Transverse colon (tissue), 4 donors: ENCODE data around the gene DTX3. TPM values are rescaled to one million over a fixed set of nuclear protein-coding genes. Genes with fewer than 3 reads are reported as not detected.
"Not testable (repeated sequence)": the region's sequence is repeated elsewhere in the genome, so short reads cannot be mapped to it uniquely, and the experiment has no call there.

ENCODE experiments used
- DNase-seq: peaks from one replicate; pipeline ENCODE4 v3.0.0-alpha.2; 2019
- H3K27ac ChIP-seq, 4 donors: fragments of 200-600 bp; sonication (generic); 2 replicates each; pipeline ENCODE4 v1.5.1; 2016 to 2018; ENCODE audit warnings: inconsistent platforms in 4 of 4
- H3K27me3 ChIP-seq: fragments of 200-600 bp; sonication (generic); 2 replicates; pipeline ENCODE4 v1.5.1; 2017; ENCODE audit warnings: inconsistent platforms
- H3K36me3 ChIP-seq, 4 donors: fragments of 200-600 bp; sonication (generic); 2 replicates each; pipeline ENCODE4 v1.5.1; 2017 to 2019; ENCODE audit warnings: inconsistent platforms in 4 of 4
- H3K4me1 ChIP-seq, 4 donors: fragments of 200-600 bp; sonication (generic); 2 replicates each; pipeline ENCODE4 v1.5.1; 2017 to 2020; ENCODE audit warnings: inconsistent platforms in 4 of 4
- H3K4me3 ChIP-seq, 4 donors: fragments of 200-600 bp; sonication (generic); 1 replicate in 1 of 4; 2 replicates in 3 of 4; pipeline versions ENCODE4 v1.5.1 to v1.6.1; 2017 to 2019; ENCODE audit warnings: inconsistent platforms in 4 of 4
- H3K9me3 ChIP-seq, 2 donors: fragments of 200-600 bp; sonication (generic); 2 replicates each; pipeline ENCODE4 v1.5.1; 2017 to 2019; ENCODE audit warnings: inconsistent platforms in 2 of 2
- CTCF ChIP-seq, 5 experiments: fragments of 200-600 bp in 3 of 5; fragments of 450-650 bp in 2 of 5; sonication (generic) in 3 of 5; IDR thresholded peaks; 1 replicate in 2 of 5; 2 replicates in 3 of 5; pipeline ENCODE4 v1.5.1; 2016 to 2017; ENCODE audit warnings: antibody characterized with exemption in 5 of 5, inconsistent platforms in 3 of 5, mild to moderate bottlenecking in 2 of 5, moderate library complexity in 1 of 5
- EP300 ChIP-seq: sonication (generic); formaldehyde crosslinking; IDR thresholded peaks from one replicate; pipeline ENCODE4 v1.6.1; 2017; ENCODE audit warnings: antibody characterized with exemption, low read depth
- POLR2A ChIP-seq: fragments of 450-650 bp; IDR thresholded peaks from one replicate; pipeline ENCODE4 v1.6.1; 2016; ENCODE audit warnings: antibody characterized with exemption, mild to moderate bottlenecking, moderate library complexity
- POLR2AphosphoS5 ChIP-seq, 3 donors: sonication (generic); formaldehyde crosslinking; IDR thresholded peaks; one replicate each; pipeline ENCODE4 v1.6.1; 2016; ENCODE audit warnings: antibody characterized with exemption in 3 of 3
- WGBS, 2 donors: methylation state at CpG; one replicate each; pipeline ENCODE4 v1.1.5; 2018; ENCODE audit warnings: low coverage in 1 of 2; 5-methylcytosine and 5-hydroxymethylcytosine counted together
- in situ Hi-C, 4 donors: fragments of 200-750 bp; cut with MboI; loops; one replicate each; pipeline versions ENCODE4 v1.15.0 to v1.15.1; 2017; ENCODE audit warnings: low sequenced_read_pairs in 3 of 4, low pct_ligation_motif_present in 1 of 4, low pct_unique_long_range_greater_than_20kb in 1 of 4
- intact Hi-C: fragments of 100-400 bp; cut with DNase I; formaldehyde crosslinking; loops from one replicate; pipeline ENCODE4 v1.15.1; 2023; ENCODE audit warnings: low total_unique reads
- total RNA-seq, 4 donors: library from RNA; depleted of rRNA; stranded (reverse); fragments of >200 nt; gene quantifications; one replicate each; pipeline ENCODE4 v1.1.0, GENCODE V29; 2016

Gene DTX3
- total RNA-seq, 4 donors from 2014 or later, result 8.0 to 10.9 (median 9.6) TPM

- Histone ChIP-seq H3K4me1 (no peaks in the 10 kb centered on the region), H3K27me3 (peaks cover 31% of the 10 kb centered on the region), H3K36me3 (no peaks in the 10 kb centered on the region), H3K27ac (no peak overlapping the region), H3K9me3 (no peaks in the 10 kb centered on the region), H3K4me3 (no peak overlapping the region)
- 52 to 59% methylated on average over 3 to 4 of the region's 4 CpGs for WGBS, 2 donors
- DNase-seq, result no peak
- TF ChIP-seq POLR2AphosphoS5 (IDR thresholded peaks at IDR 0.05) (no peak), EP300 (no peak), CTCF (IDR thresholded peaks at IDR 0.05) (no peak), POLR2A (no peak)
- intact Hi-C loops (no loop called here), in situ Hi-C loops (no loop called here)
Measured at GRCh38 chr12:57563358-57563757, 41.3 kb upstream of the DTX3 start.

GRCh38 chr12:57564178-57564740, 40.4 kb upstream of the DTX3 start:
- Histone ChIP-seq H3K27ac (no peak overlapping the region), H3K4me3 (no peak overlapping the region), H3K9me3 (no peaks in the 10 kb centered on the region), H3K27me3 (peaks cover 31% of the 10 kb centered on the region), H3K4me1 (no peaks in the 10 kb centered on the region), H3K36me3 (no peaks in the 10 kb centered on the region)
- WGBS, 2 donors, result 78% methylated on average over 3 to 7 of the region's 7 CpGs
- intact Hi-C loops, result no loop called here
- in situ Hi-C loops, result no loop called here
- DNase-seq, result no peak
- TF ChIP-seq POLR2AphosphoS5 (IDR thresholded peaks at IDR 0.05) (no peak), POLR2A (no peak), EP300 (no peak), CTCF (IDR thresholded peaks at IDR 0.05) (no peak)

- H3K27me3 ChIP-seq, result peaks cover 6% of the 10 kb centered on the region
- no peaks in the 10 kb centered on the region for H3K9me3 ChIP-seq
- no peak for DNase-seq
- TF ChIP-seq POLR2A (no peak), CTCF (IDR thresholded peaks at IDR 0.05) (no peak), EP300 (no peak), POLR2AphosphoS5 (IDR thresholded peaks at IDR 0.05) (no peak)
- 66% methylated on average over 6 of the region's 6 CpGs; no CpG with 5 or more reads in 1 of the 2 donors for WGBS, 2 donors
- intact Hi-C loops, result no loop called here
- in situ Hi-C loops, result no loop called here
- no peak overlapping the region for H3K27ac ChIP-seq
- H3K36me3 ChIP-seq, result no peaks in the 10 kb centered on the region
- H3K4me1 ChIP-seq, result no peaks in the 10 kb centered on the region
- no peak overlapping the region for H3K4me3 ChIP-seq
Measured at GRCh38 chr12:57568838-57569237, 35.8 kb upstream of the DTX3 start.

GRCh38 chr12:57569858-57570257, 34.8 kb upstream of the DTX3 start:
- 88% methylated on average over 13 to 18 of the region's 18 CpGs for WGBS, 2 donors
- in situ Hi-C loops (loop anchor here in 1 of 4 donors (10.0 kb wide), 1 partner anchor 55 kb away; no protein-coding TSS in a partner anchor), intact Hi-C loops (no loop called here)
- DNase-seq, result no peak
- no peaks in the 10 kb centered on the region for H3K9me3 ChIP-seq
- no peak overlapping the region for H3K4me3 ChIP-seq
- no peak overlapping the region for H3K27ac ChIP-seq
- no peaks in the 10 kb centered on the region for H3K27me3 ChIP-seq
- no peaks in the 10 kb centered on the region for H3K4me1 ChIP-seq
- TF ChIP-seq POLR2A (no peak), CTCF (IDR thresholded peaks at IDR 0.05) (no peak), POLR2AphosphoS5 (IDR thresholded peaks at IDR 0.05) (no peak), EP300 (no peak)
- H3K36me3 ChIP-seq, result no peaks in the 10 kb centered on the region

GRCh38 chr12:57570438-57570837, 34.2 kb upstream of the DTX3 start:
- in situ Hi-C loops, result loop anchor here in 1 of 4 donors (10.0 kb wide), 1 partner anchor 54 kb away; no protein-coding TSS in a partner anchor
- not testable (repeated sequence) for H3K4me1 ChIP-seq

More at GRCh38 chr12:57570438-57570837, 34.2 kb upstream of the DTX3 start:
- H3K27me3 ChIP-seq, H3K4me3 ChIP-seq, H3K36me3 ChIP-seq, H3K9me3 ChIP-seq, H3K27ac ChIP-seq, DNase-seq, intact Hi-C loops: not testable (repeated sequence)
- WGBS, 2 donors, result 78 to 83% methylated on average over 4 to 13 of the region's 13 CpGs
